ENCODE results near the gene RPL26.
"Not testable (repeated sequence)": the region's sequence is repeated elsewhere in the genome, so short reads cannot be mapped to it uniquely, and the experiment has no call there.

RPL26 gene

DNA sequence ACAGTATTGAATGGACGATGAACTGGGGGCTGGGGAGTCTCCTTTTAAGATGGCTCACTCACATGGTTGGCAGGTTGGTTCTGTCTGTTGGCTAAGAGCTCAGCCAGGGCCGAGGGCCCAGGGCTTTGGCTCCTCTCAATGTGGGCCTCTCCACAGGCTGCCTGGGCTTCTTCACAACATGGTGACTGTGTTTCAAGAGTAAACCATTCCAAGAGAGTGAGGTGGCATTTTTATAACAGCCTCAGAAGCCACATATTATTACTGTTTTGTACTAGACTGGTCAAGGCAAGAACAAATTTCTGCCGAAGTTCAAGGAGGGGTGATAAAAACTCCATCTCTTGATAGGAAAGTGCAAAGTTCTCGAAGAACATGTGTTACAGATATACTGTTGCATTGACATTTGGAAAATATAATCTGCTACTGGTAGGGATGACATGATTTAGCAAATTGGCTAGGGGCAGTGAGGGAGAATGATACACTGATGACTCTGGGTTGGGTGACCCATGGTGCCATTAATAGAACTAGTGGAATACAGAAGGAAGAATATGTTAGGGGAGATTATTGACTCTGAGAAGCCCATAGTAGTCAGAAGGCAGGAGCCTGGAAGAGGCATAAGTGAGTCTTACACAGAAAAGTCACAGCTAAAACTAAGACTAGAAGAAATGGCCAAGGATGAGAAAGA is 20.2 kb downstream of the RPL26 start:
- no peak for DNase-seq

- no peak for DNase-seq
These were observed 22.2 kb downstream of the RPL26 start for GRCh38 chr17:8360751-8361150.

DNA sequence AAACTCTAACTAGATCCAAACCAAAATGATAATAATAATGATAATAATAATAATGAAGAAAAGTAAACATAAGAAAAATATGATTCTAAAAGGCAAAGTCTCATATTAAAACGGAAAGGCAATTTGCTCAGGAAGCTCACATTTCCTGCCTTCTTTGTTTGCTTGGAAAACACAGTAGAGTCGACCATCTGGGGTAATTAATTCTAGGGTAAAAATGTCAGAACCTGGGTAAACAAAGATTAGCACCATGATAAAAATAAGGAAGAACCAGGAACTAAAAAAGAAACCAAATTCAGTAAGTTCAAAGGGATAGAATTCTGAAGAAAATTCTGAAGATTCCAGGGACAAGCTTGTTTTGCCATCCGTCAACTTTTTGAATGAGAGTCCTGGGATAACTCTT is 22.7 kb downstream of the RPL26 start:
- DNase-seq = no peak

- DNase-seq = no peak
These were observed 23.2 kb downstream of the RPL26 start for GRCh38 chr17:8359769-8360168.

DNA sequence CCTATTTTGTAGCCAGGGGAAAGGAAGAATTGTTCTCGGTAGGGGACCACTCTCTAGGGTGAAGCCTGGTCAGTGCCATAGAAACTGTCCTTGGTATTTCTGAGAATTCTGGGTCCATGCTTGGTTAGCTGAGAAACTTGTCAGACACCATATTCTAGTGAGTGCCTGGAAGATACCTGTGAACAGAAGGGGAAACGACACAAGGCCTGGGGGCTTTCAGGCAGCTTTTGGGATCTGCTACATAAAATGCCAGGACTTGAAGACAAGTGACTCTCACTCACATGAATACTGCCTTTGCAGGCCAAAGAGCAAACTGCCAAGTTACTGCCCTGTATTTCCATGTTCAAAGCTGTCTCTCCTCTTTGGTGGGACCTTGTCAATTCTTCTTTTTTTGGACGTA is 25.1 kb downstream of the RPL26 start:
- no peak for DNase-seq

DNA sequence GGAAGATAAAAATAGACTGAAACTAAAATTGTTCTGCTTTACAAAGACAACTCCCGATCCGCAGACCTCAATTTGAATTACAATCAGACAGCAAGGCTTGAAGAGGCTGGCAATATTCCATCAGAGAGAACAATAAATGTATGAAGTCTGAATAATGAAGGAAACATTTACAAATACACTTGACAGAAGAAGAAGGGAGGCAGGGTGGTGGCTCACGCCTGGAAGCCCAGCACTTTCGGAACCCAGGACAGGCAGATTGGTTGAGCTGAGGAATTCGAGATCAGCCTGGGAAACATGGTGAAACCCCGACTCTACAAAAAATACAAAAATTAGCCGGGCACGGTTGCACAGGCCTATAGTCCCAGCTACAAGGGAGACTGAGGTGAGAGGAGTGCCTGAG is 28.8 kb downstream of the RPL26 start:
- no peak for DNase-seq

- no peak for DNase-seq
These were observed 29.3 kb downstream of the RPL26 start for GRCh38 chr17:8353736-8354135.

DNA sequence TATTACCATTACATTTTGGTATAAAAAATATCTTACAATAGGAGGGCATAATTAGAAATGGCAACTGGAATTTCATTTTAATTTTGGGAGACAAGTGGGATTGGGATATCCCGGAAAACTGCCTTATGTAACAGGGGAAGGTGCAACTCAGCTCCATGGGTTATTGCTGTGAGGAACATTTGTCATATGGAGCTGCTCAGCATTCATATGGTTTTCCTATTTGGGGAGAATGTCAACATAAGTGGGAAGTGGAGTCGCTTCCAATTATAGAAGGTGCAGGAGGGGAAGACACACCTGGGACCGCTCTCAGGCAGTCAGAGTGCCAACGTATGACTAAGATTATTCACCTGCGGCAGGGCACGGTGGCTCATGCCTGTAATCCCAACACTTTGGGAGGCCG is 32.7 kb downstream of the RPL26 start:
- DNase-seq = no peak

- DNase-seq = not testable (repeated sequence)
These were observed 36.0 kb downstream of the RPL26 start for GRCh38 chr17:8347001-8347400.

GRCh38 chr17:8345951-8346665 is 36.9 kb downstream of the RPL26 start:
- DNase-seq = no peak

- DNase-seq = no peak
These were observed 37.8 kb downstream of the RPL26 start for GRCh38 chr17:8345052-8345690.

DNA sequence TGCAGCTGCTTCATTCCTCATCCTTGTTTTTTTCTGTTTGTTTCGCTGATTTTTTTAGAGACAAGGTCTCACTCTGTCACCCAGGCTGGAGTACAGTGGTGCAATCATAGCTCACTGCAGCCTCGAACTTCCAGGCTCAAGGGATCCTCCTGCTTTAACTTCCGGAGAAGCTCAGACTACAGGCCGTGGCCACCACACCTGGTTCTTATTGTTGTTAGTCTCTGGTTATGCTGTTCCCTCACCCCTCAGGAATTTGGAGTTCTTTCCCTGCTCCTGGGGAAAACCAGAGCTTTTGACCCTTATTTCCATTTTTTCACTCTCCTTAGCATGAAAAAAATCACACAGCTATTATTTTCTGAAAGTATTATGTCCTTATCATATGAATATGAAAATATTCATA is 41.5 kb downstream of the RPL26 start:
- no peak for DNase-seq

GRCh38 chr17:8339540-8339939 is 43.5 kb downstream of the RPL26 start, which contains the start of gene ODF4:
TSS of gene ODF4 (plus strand) at chr17:8339840. CDS start at chr17:8340052, 212 bp downstream.
- no peak for DNase-seq

DNA sequence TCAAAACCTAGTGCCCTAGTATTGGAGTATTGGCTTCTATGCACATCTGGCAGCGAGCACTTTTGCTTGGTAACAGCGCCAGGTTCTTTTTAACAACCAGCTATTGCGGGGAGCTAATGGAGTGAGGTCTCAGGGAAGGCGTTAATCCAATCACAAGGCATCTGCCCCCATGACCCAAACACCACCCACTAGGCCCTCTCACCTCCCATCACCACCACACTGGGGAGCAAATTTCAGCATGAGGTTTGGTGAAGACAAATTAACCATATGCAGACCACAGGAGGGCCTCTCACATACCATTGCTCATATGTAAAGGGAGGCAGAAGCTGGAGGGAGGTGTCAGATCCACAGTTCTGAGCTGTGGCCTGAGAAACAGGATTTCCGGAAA is 44.2 kb downstream of the RPL26 start:
- no peak for DNase-seq

GRCh38 chr17:8337802-8338752 is 44.9 kb downstream of the RPL26 start:
- DNase-seq = no peak

DNA sequence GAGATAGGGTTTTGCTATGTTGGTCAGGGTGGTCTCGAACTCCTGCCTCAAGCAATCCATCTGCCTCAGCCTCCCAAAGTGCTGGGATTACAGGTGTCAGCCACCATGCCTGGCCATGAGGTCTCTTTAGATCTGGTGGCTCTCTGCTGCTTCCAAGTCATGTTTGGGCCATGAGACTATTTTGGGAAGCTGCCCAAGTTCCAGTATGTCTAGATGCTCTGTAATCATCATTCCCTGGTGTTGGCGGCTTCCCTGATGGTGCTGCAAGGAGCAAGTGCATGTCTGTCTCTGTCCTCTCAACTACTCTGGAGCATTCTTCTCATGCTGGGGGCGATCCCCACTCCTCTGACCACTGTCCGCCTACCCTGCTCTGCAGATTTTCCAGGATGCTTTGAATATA is 49.7 kb downstream of the RPL26 start:
- no peak for DNase-seq

DNA sequence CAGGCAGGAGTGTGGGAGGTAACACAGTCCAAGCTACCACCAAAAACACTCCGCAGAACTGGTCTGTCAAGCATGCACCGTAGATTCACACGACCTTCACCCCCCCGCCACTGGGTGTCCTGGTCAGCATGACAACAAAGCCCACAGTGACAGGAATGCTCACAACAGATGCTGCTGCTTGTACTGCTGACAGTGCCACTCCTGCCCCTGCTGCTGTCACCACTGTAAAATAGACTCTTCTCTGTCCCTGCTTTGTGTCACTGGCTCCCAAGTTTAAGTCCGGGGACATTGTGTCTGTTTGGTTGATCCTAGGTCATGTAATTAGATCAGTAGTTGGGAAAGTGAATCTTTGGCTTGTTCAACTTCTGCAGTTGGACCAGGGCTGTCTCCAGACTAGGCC is 50.3 kb downstream of the RPL26 start:
- no peak for DNase-seq

- no peak for DNase-seq
These were observed 50.9 kb downstream of the RPL26 start for GRCh38 chr17:8332128-8332527.

Data from activated naive CD4-positive, alpha-beta T cell treated with Interleukin-2 at 50 U/mL for 16 hours (primary cell).